ENCODE results near the gene OR10AD1.

Gene OR10AD1

GRCh38 chr12:48184549-48184922 is 18.6 kb downstream of the OR10AD1 start:
- H3K36me3 ChIP-seq (ENCODE audit: insufficient read depth, low read length): no peaks in the 10 kb centered on the region
- no peak for TF ChIP-seq CTCF (IDR thresholded peaks at IDR 0.05; ENCODE audit: low read length)
- no peak for TF ChIP-seq EZH2 (IDR thresholded peaks at IDR 0.05; ENCODE audit: borderline replicate concordance, low read length)
- H3K9me2 ChIP-seq (ENCODE audit: low read depth, low read length): no peaks in the 10 kb centered on the region
- no peaks in the 10 kb centered on the region for H3F3A ChIP-seq (ENCODE audit: insufficient read depth, low read length)
- H3K9me3 ChIP-seq (ENCODE audit: low read length): no peaks in the 10 kb centered on the region
- H2AFZ ChIP-seq (ENCODE audit: low read length): no peak overlapping the region
- no peak overlapping the region for H3K9ac ChIP-seq (ENCODE audit: low read length)
- no peaks in the 10 kb centered on the region for H3K27me3 ChIP-seq (ENCODE audit: insufficient read depth, low read length)
- H3K27ac ChIP-seq (ENCODE audit: low read depth, low read length, poor library complexity, severe bottlenecking): no peak overlapping the region
- no peak overlapping the region for H3K4me2 ChIP-seq (ENCODE audit: low read length)
- H3K79me2 ChIP-seq (ENCODE audit: insufficient read depth, low read length): no peaks in the 10 kb centered on the region
- no peak overlapping the region for H3K4me3 ChIP-seq (ENCODE audit: low read depth, low read length, poor library complexity, severe bottlenecking)
- H4K20me1 ChIP-seq (ENCODE audit: insufficient read depth, low read length): no peaks in the 10 kb centered on the region
- H3K4me1 ChIP-seq (ENCODE audit: insufficient read depth, low read length, severe bottlenecking): peaks cover 7% of the 10 kb centered on the region

- no peaks in the 10 kb centered on the region for H4K20me1 ChIP-seq (ENCODE audit: insufficient read depth, low read length)
- peak overlapping the region; percentile 75 for H3K4me2 ChIP-seq (ENCODE audit: low read length)
- no peaks in the 10 kb centered on the region for H3K79me2 ChIP-seq (ENCODE audit: insufficient read depth, low read length)
- TF ChIP-seq EZH2 (IDR thresholded peaks at IDR 0.05; ENCODE audit: borderline replicate concordance, low read length): no peak
- TF ChIP-seq CTCF (IDR thresholded peaks at IDR 0.05; ENCODE audit: low read length): no peak
- H3K9me3 ChIP-seq (ENCODE audit: low read length): no peaks in the 10 kb centered on the region
- no peak overlapping the region for H3K9ac ChIP-seq (ENCODE audit: low read length)
- peak overlapping the region; percentile 73 for H3K4me3 ChIP-seq (ENCODE audit: low read depth, low read length, poor library complexity, severe bottlenecking)
- no peaks in the 10 kb centered on the region for H3F3A ChIP-seq (ENCODE audit: insufficient read depth, low read length)
- no peaks in the 10 kb centered on the region for H3K9me2 ChIP-seq (ENCODE audit: low read depth, low read length)
- H3K36me3 ChIP-seq (ENCODE audit: insufficient read depth, low read length): no peaks in the 10 kb centered on the region
- no peaks in the 10 kb centered on the region for H3K27me3 ChIP-seq (ENCODE audit: insufficient read depth, low read length)
- H2AFZ ChIP-seq (ENCODE audit: low read length): no peak overlapping the region
- no peak overlapping the region for H3K27ac ChIP-seq (ENCODE audit: low read depth, low read length, poor library complexity, severe bottlenecking)
- H3K4me1 ChIP-seq (ENCODE audit: insufficient read depth, low read length, severe bottlenecking): peaks cover 7% of the 10 kb centered on the region
These were observed 19.1 kb downstream of the OR10AD1 start for GRCh38 chr12:48183876-48184548.

- peak within 1 kb of the TSS; percentile 28; the same call in 1 of the 2 replicates for H3K9ac ChIP-seq (ENCODE audit: low read length)
These were observed 19.8 kb downstream of the OR10AD1 start, which contains the start of gene CCDC184 for GRCh38 chr12:48183091-48183875. Gene CCDC184 (plus strand): TSS chr12:48183644. CDS start chr12:48184123, 479 bp downstream.

More at GRCh38 chr12:48183091-48183875, 19.8 kb downstream of the OR10AD1 start, which contains the start of gene CCDC184:
- no peaks in the 10 kb centered on the region for H3K9me3 ChIP-seq (ENCODE audit: low read length)
- TF ChIP-seq CTCF (IDR thresholded peaks at IDR 0.05; ENCODE audit: low read length) (peak; percentile 60), EZH2 (IDR thresholded peaks at IDR 0.05; ENCODE audit: borderline replicate concordance, low read length) (no peak)
- no peak within 1 kb of the TSS for H2AFZ ChIP-seq (ENCODE audit: low read length)
- H3K4me3 ChIP-seq (ENCODE audit: low read depth, low read length, poor library complexity, severe bottlenecking): peak within 1 kb of the TSS; percentile 73
- H4K20me1 ChIP-seq (ENCODE audit: insufficient read depth, low read length): no peaks in the 10 kb centered on the region
- peaks cover 7% of the 10 kb centered on the region for H3K4me1 ChIP-seq (ENCODE audit: insufficient read depth, low read length, severe bottlenecking)
- no peaks in the 10 kb centered on the region for H3F3A ChIP-seq (ENCODE audit: insufficient read depth, low read length)
- no peaks in the 10 kb centered on the region for H3K27me3 ChIP-seq (ENCODE audit: insufficient read depth, low read length)
- H3K9me2 ChIP-seq (ENCODE audit: low read depth, low read length): no peaks in the 10 kb centered on the region
- peak within 1 kb of the TSS; percentile 75 for H3K4me2 ChIP-seq (ENCODE audit: low read length)
- H3K79me2 ChIP-seq (ENCODE audit: insufficient read depth, low read length): no peaks in the 10 kb centered on the region
- no peaks in the 10 kb centered on the region for H3K36me3 ChIP-seq (ENCODE audit: insufficient read depth, low read length)
- no peak within 1 kb of the TSS for H3K27ac ChIP-seq (ENCODE audit: low read depth, low read length, poor library complexity, severe bottlenecking)

All from OCI-LY1 (cell line).